ENCODE measurements around the gene SLC9A8. TPM values are rescaled to one million over a fixed set of nuclear protein-coding genes. Genes with fewer than 3 reads are reported as not detected.
"Not testable (repeated sequence)": the region's sequence is repeated elsewhere in the genome, so short reads cannot be mapped to it uniquely, and the experiment has no call there.

The SLC9A8 gene
- total RNA-seq, 5 donors from 2014 or later (not counting 1 experiment from before 2014, with no cell fraction given) = 22.2 to 34.2 (median 25.6) TPM

- Mint-ChIP-seq H3K27ac (no peak overlapping the region), H3K4me3 (no peak overlapping the region), H3K9me3 (no peaks in the 10 kb centered on the region), H3K4me1 (peaks cover 3 to 15% (median 6%) of the 10 kb centered on the region in 3 donors), H3K27me3 (peaks cover 1 to 3% of the 10 kb centered on the region in 2 donors), H3K36me3 (no peaks in the 10 kb centered on the region)
- no peak for DNase-seq
- POLR2A ChIA-PET = no interaction called here
- no peak overlapping the region for H3K27ac ChIP-seq (ENCODE audit: low read length)
- ATAC-seq (replicated peaks in 1 of 4) = no peak
- peaks cover 0 to 7% of the 10 kb centered on the region in 2 experiments for H3K27me3 ChIP-seq (replicated peaks in 1 of 2; ENCODE audit: control insufficient read depth in 2 of 2, extremely low read depth in 1 of 2, insufficient read depth in 2 of 2, low read length in 1 of 2)
- H3K9me3 ChIP-seq = no peaks in the 10 kb centered on the region
- no CpG with 5 or more reads among the region's 3 CpGs for WGBS (ENCODE audit: insufficient coverage)
- no peaks in the 10 kb centered on the region for H3K36me3 ChIP-seq (ENCODE audit: control insufficient read depth in 2 of 2, extremely low read depth in 1 of 2, insufficient read depth in 1 of 2, low read length in 1 of 2)
- peaks cover 0 to 3% of the 10 kb centered on the region in 2 experiments for H3K4me1 ChIP-seq (ENCODE audit: control insufficient read depth in 1 of 2, extremely low read depth in 1 of 2, insufficient read depth in 2 of 2, low read length in 2 of 2)
- CTCF ChIA-PET = no interaction called here
- H3K4me3 ChIP-seq (ENCODE audit: control insufficient read depth in 1 of 2, extremely low read depth in 1 of 2, low read length in 1 of 2) = no peak overlapping the region
Observed at GRCh38 chr20:49781676-49782075, 31.0 kb upstream of the SLC9A8 start.

- H3K9me3 ChIP-seq; H3K27ac ChIP-seq (ENCODE audit: low read length); H3K36me3 ChIP-seq (ENCODE audit: control insufficient read depth in 2 of 2, extremely low read depth in 1 of 2, insufficient read depth in 1 of 2, low read length in 1 of 2); POLR2A ChIA-PET; H3K4me3 Mint-ChIP-seq; H3K27me3 Mint-ChIP-seq; H3K4me1 ChIP-seq (ENCODE audit: control insufficient read depth in 1 of 2, extremely low read depth in 1 of 2, insufficient read depth in 2 of 2, low read length in 2 of 2); H3K27ac Mint-ChIP-seq; H3K4me3 ChIP-seq (ENCODE audit: control insufficient read depth in 1 of 2, extremely low read depth in 1 of 2, low read length in 1 of 2); DNase-seq; H3K36me3 Mint-ChIP-seq; H3K9me3 Mint-ChIP-seq; CTCF ChIA-PET; H3K27me3 ChIP-seq (replicated peaks in 1 of 2; ENCODE audit: control insufficient read depth in 2 of 2, extremely low read depth in 1 of 2, insufficient read depth in 2 of 2, low read length in 1 of 2); ATAC-seq (replicated peaks in 1 of 4): not testable (repeated sequence)
- WGBS (ENCODE audit: insufficient coverage) = no CpG with 5 or more reads among the region's 4 CpGs
- H3K4me1 Mint-ChIP-seq = peaks cover 3 to 13% (median 6%) of the 10 kb centered on the region in 3 donors
Observed at GRCh38 chr20:49782439-49782838, 30.2 kb upstream of the SLC9A8 start.

- POLR2A ChIA-PET = interaction anchor here in 1 of 2 donors (0.6 to 1.1 kb wide), 2 partner anchors 55 to 289 kb away, joined by 3 to 5 read pairs; no protein-coding TSS in a partner anchor
- CTCF ChIA-PET; H3K36me3 Mint-ChIP-seq; H3K4me1 ChIP-seq (ENCODE audit: control insufficient read depth in 1 of 2, extremely low read depth in 1 of 2, insufficient read depth in 2 of 2, low read length in 2 of 2); ATAC-seq (replicated peaks in 1 of 4); H3K27ac Mint-ChIP-seq; H3K27me3 ChIP-seq (replicated peaks in 1 of 2; ENCODE audit: control insufficient read depth in 2 of 2, extremely low read depth in 1 of 2, insufficient read depth in 2 of 2, low read length in 1 of 2); H3K9me3 Mint-ChIP-seq; H3K4me3 ChIP-seq (ENCODE audit: control insufficient read depth in 1 of 2, extremely low read depth in 1 of 2, low read length in 1 of 2); H3K4me3 Mint-ChIP-seq; DNase-seq; H3K27me3 Mint-ChIP-seq; H3K36me3 ChIP-seq (ENCODE audit: control insufficient read depth in 2 of 2, extremely low read depth in 1 of 2, insufficient read depth in 1 of 2, low read length in 1 of 2); H3K9me3 ChIP-seq; H3K27ac ChIP-seq (ENCODE audit: low read length): not testable (repeated sequence)
- peaks cover 3 to 13% (median 6%) of the 10 kb centered on the region in 3 donors for H3K4me1 Mint-ChIP-seq
- WGBS (ENCODE audit: insufficient coverage) = 91% methylated on average over 9 of the region's 17 CpGs
Observed at GRCh38 chr20:49783021-49783995, 29.3 kb upstream of the SLC9A8 start.

GRCh38 chr20:49784291-49784690 lies 28.3 kb upstream of the SLC9A8 start:
- H3K27me3 Mint-ChIP-seq = peaks cover 0 to 4% of the 10 kb centered on the region in 2 donors
- ATAC-seq (replicated peaks in 1 of 4) = no peak
- Histone ChIP-seq H3K9me3 (no peaks in the 10 kb centered on the region), H3K4me3 (ENCODE audit: control insufficient read depth in 1 of 2, extremely low read depth in 1 of 2, low read length in 1 of 2) (no peak overlapping the region), H3K36me3 (ENCODE audit: control insufficient read depth in 2 of 2, extremely low read depth in 1 of 2, insufficient read depth in 1 of 2, low read length in 1 of 2) (no peaks in the 10 kb centered on the region), H3K27ac (ENCODE audit: low read length) (no peak overlapping the region), H3K27me3 (replicated peaks in 1 of 2; ENCODE audit: control insufficient read depth in 2 of 2, extremely low read depth in 1 of 2, insufficient read depth in 2 of 2, low read length in 1 of 2) (peaks cover 0 to 7% of the 10 kb centered on the region in 2 experiments), H3K4me1 (ENCODE audit: control insufficient read depth in 1 of 2, extremely low read depth in 1 of 2, insufficient read depth in 2 of 2, low read length in 2 of 2) (no peaks in the 10 kb centered on the region)
- ChIA-PET CTCF (no interaction called here), POLR2A (interaction anchor here in 1 of 2 donors (1.1 kb wide), 1 partner anchor 54 kb away, joined by 5 read pairs; no protein-coding TSS in a partner anchor)
- DNase-seq = no peak
- WGBS (ENCODE audit: insufficient coverage) = 22% methylated on average over 1 of the region's 2 CpGs
- no peak overlapping the region for H3K27ac Mint-ChIP-seq
- H3K4me3 Mint-ChIP-seq = no peak overlapping the region
- H3K9me3 Mint-ChIP-seq = no peaks in the 10 kb centered on the region
- H3K4me1 Mint-ChIP-seq = peaks cover 3 to 13% (median 6%) of the 10 kb centered on the region in 3 donors
- no peaks in the 10 kb centered on the region for H3K36me3 Mint-ChIP-seq

GRCh38 chr20:49785149-49785851 lies 27.3 kb upstream of the SLC9A8 start:
- no peaks in the 10 kb centered on the region for H3K4me1 ChIP-seq (ENCODE audit: control insufficient read depth in 1 of 2, extremely low read depth in 1 of 2, insufficient read depth in 2 of 2, low read length in 2 of 2)
- peaks cover 0 to 7% of the 10 kb centered on the region in 2 experiments for H3K27me3 ChIP-seq (replicated peaks in 1 of 2; ENCODE audit: control insufficient read depth in 2 of 2, extremely low read depth in 1 of 2, insufficient read depth in 2 of 2, low read length in 1 of 2)
- H3K9me3 ChIP-seq = no peaks in the 10 kb centered on the region
- H3K27ac ChIP-seq (ENCODE audit: low read length) = no peak overlapping the region
- Mint-ChIP-seq H3K4me1 (peaks cover 3 to 13% (median 6%) of the 10 kb centered on the region in 3 donors), H3K36me3 (no peaks in the 10 kb centered on the region), H3K27me3 (peaks cover 0 to 4% of the 10 kb centered on the region in 2 donors), H3K4me3 (no peak overlapping the region), H3K9me3 (no peaks in the 10 kb centered on the region), H3K27ac (no peak overlapping the region)
- POLR2A ChIA-PET = no interaction called here
- CTCF ChIA-PET = no interaction called here
- ATAC-seq (replicated peaks in 1 of 4) (no peak), DNase-seq (no peak)
- 96% methylated on average over 14 of the region's 15 CpGs for WGBS (ENCODE audit: insufficient coverage)
- H3K36me3 ChIP-seq (ENCODE audit: control insufficient read depth in 2 of 2, extremely low read depth in 1 of 2, insufficient read depth in 1 of 2, low read length in 1 of 2) = no peaks in the 10 kb centered on the region
- no peak overlapping the region for H3K4me3 ChIP-seq (ENCODE audit: control insufficient read depth in 1 of 2, extremely low read depth in 1 of 2, low read length in 1 of 2)

- POLR2A ChIA-PET = no interaction called here
- no peak overlapping the region for H3K4me3 ChIP-seq (ENCODE audit: control insufficient read depth in 1 of 2, extremely low read depth in 1 of 2, low read length in 1 of 2)
- Mint-ChIP-seq H3K9me3 (no peaks in the 10 kb centered on the region), H3K27me3 (peaks cover 0 to 4% of the 10 kb centered on the region in 2 donors), H3K27ac (no peak overlapping the region), H3K4me1 (peaks cover 3 to 13% (median 6%) of the 10 kb centered on the region in 3 donors), H3K4me3 (no peak overlapping the region), H3K36me3 (no peaks in the 10 kb centered on the region)
- WGBS (ENCODE audit: insufficient coverage) = 67% methylated on average over 2 of the region's 4 CpGs
- no peaks in the 10 kb centered on the region for H3K36me3 ChIP-seq (ENCODE audit: control insufficient read depth in 2 of 2, extremely low read depth in 1 of 2, insufficient read depth in 1 of 2, low read length in 1 of 2)
- H3K9me3 ChIP-seq = no peaks in the 10 kb centered on the region
- no peak for DNase-seq
- H3K27me3 ChIP-seq (replicated peaks in 1 of 2; ENCODE audit: control insufficient read depth in 2 of 2, extremely low read depth in 1 of 2, insufficient read depth in 2 of 2, low read length in 1 of 2) = peaks cover 0 to 7% of the 10 kb centered on the region in 2 experiments
- H3K27ac ChIP-seq (ENCODE audit: low read length) = no peak overlapping the region
- CTCF ChIA-PET = no interaction called here
- ATAC-seq (replicated peaks in 1 of 4) = no peak
- no peaks in the 10 kb centered on the region for H3K4me1 ChIP-seq (ENCODE audit: control insufficient read depth in 1 of 2, extremely low read depth in 1 of 2, insufficient read depth in 2 of 2, low read length in 2 of 2)
Observed at GRCh38 chr20:49785852-49786175, 26.8 kb upstream of the SLC9A8 start.

Measured in T-cell (primary cell).